A673 (cell line): ENCODE measurements around the gene ADARB2. TPM values are rescaled to one million over a fixed set of nuclear protein-coding genes. Genes with fewer than 3 reads are reported as not detected.
"Not testable (repeated sequence)": the region's sequence is repeated elsewhere in the genome, so short reads cannot be mapped to it uniquely, and the experiment has no call there.

ENCODE experiments used
- BruUV-seq: library from RNA; stranded (reverse); fragments of 400-500 nt; replicated peaks from 2 replicates; lab custom pipeline; 2021; lab: Mats Ljungman, UMichigan
- CTCF ChIA-PET: fragments of 300-600 bp; sonication (Branson Sonifier 250); formaldehyde crosslinking; loops from one replicate; lab custom pipeline; 2022; ENCODE audit warnings: antibody characterized with exemption; lab: Charles Lee
- POLR2A ChIA-PET: fragments of 300-600 bp; sonication (Branson Sonifier 250); formaldehyde crosslinking; loops from one replicate; lab custom pipeline; 2022; ENCODE audit warnings: antibody characterized with exemption; ENCODE audit not compliant: low non-redundant PET; lab: Charles Lee
- DNase-seq: peaks from one replicate; pipeline ENCODE4 v3.0.0-alpha.2; 2015; ENCODE audit warnings: low spot score
- H3K27ac ChIP-seq: fragments of 200-600 bp; sonication (generic); 2 replicates; pipeline ENCODE4 v1.5.1; 2016; ENCODE audit warnings: mixed run types, low read depth, mild to moderate bottlenecking, mixed read lengths, antibody characterized with exemption, low read length; ENCODE audit not compliant: poor library complexity, severe bottlenecking
- H3K27me3 ChIP-seq: fragments of 200-600 bp; sonication (generic); replicated peaks from 2 replicates; pipeline ENCODE4 v1.6.1; 2017; ENCODE audit warnings: mixed run types, low read depth, mild to moderate bottlenecking, mixed read lengths, antibody characterized with exemption, low read length; ENCODE audit not compliant: insufficient read depth, poor library complexity
- H3K36me3 ChIP-seq: fragments of 200-600 bp; sonication (generic); 2 replicates; pipeline ENCODE4 v1.6.1; 2016; ENCODE audit warnings: mixed run types, mild to moderate bottlenecking, mixed read lengths, antibody characterized with exemption, low read length; ENCODE audit not compliant: insufficient read depth, poor library complexity, severe bottlenecking
- H3K4me1 ChIP-seq: fragments of 200-600 bp; sonication (generic); 2 replicates; pipeline ENCODE4 v1.6.1; 2017; ENCODE audit warnings: mixed run types, mild to moderate bottlenecking, mixed read lengths, antibody characterized with exemption, low read length; ENCODE audit not compliant: insufficient read depth, poor library complexity, severe bottlenecking
- H3K4me3 ChIP-seq: fragments of 200-600 bp; sonication (generic); 2 replicates; pipeline ENCODE4 v1.5.1; 2016; ENCODE audit warnings: low read depth, mixed run types, mild to moderate bottlenecking, mixed read lengths, low read length; ENCODE audit not compliant: poor library complexity, severe bottlenecking
- H3K9me3 ChIP-seq: fragments of 200-600 bp; sonication (generic); 2 replicates; pipeline ENCODE4 v1.6.1; 2016; ENCODE audit warnings: mixed run types, low read depth, mild to moderate bottlenecking, mixed read lengths, antibody characterized with exemption, low read length; ENCODE audit not compliant: poor library complexity, severe bottlenecking
- CTCF ChIP-seq: fragments of 300-800, 200-600 bp; sonication (generic); conservative IDR thresholded peaks from 2 replicates; pipeline ENCODE4 v1.5.1; 2017; ENCODE audit warnings: low read depth, mild to moderate bottlenecking, antibody characterized with exemption, low read length, moderate library complexity, mixed read lengths
- EZH2 ChIP-seq: fragments of 200-600 bp; sonication (generic); IDR thresholded peaks from 2 replicates; pipeline ENCODE4 v1.6.1; 2017; ENCODE audit warnings: borderline replicate concordance, low read depth, mild to moderate bottlenecking, mixed read lengths, antibody characterized with exemption, low read length; ENCODE audit not compliant: poor library complexity, severe bottlenecking
- intact Hi-C: fragments of 100-400 bp; cut with micrococcal nuclease; formaldehyde crosslinking; loops from one replicate; pipeline ENCODE4 v1.10.0; 2022; ENCODE audit not compliant: unreplicated experiment
- total RNA-seq: library from RNA; stranded (reverse); gene quantifications from 2 replicates; pipeline ENCODE4 v1.2.3, GENCODE V29; 2021

ADARB2 gene
- total RNA-seq, 1 experiment from 2014 or later, result not detected

DNA sequence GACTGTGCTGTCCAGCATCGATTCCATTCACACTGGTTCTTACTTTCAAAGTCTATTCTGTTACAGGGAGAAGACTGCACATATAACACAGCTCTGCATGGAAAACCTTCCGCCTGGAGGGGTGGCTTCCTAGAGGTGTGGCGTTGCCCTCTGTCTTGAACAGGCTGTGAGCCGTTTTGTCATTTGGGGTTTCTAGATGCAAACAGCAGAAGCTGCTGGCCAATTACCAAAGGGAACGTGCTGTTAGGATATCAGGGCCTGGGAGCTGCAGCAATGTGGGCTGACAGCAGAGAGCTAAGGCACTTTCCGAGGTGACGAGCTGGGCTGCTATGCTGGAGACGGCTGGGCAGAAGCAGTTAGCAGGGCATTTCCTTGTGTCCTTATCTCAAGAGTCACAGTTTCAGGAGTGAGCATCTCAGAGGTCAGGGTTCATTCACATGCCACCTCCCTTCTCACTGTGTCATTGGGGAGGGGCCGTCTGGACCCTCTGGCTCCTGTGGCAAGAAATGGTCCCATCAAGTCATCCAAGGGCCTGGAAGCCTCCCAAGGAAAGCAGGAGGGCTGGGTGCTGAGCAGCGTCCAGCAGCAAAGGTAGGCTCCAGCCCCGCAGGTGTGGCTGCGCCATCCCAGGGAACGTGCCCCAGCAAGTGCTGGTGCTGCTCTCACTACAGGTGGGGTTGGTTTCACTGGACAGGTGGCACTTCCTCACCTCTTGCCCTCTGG lies 574.7 kb downstream of the ADARB2 start:
- H3K4me1 ChIP-seq, result no peaks in the 10 kb centered on the region
- H3K27me3 ChIP-seq, result peaks cover 36% of the 10 kb centered on the region
- no peak overlapping the region for H3K27ac ChIP-seq
- TF ChIP-seq CTCF (no peak), EZH2 (no peak)
- BruUV-seq, result no TSS peak
- intact Hi-C loops, result no loop called here
- no peaks in the 10 kb centered on the region for H3K9me3 ChIP-seq
- POLR2A ChIA-PET, result no interaction called here
- CTCF ChIA-PET, result no interaction called here
- no peak overlapping the region for H3K4me3 ChIP-seq
- DNase-seq, result no peak
- H3K36me3 ChIP-seq, result no peaks in the 10 kb centered on the region

DNA sequence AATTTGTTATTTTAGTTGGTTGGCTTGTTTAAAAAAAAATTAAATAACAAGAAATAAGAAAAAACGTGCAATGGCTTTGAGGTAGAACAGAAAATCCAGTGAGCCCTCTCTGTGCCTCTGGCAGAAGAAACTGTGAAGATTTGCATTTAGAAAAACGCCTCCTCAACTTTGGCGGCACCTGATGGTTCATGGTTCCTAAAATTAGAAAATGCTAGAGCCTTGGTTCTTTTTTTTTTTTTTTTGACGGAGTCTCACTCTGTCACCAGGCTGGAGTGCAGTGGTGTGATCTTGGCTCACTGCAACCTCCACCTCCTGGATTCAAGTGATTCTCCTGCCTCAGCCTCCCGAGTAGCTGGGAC lies 576.0 kb downstream of the ADARB2 start:
- H3K9me3 ChIP-seq, CTCF ChIA-PET, H3K4me3 ChIP-seq, H3K4me1 ChIP-seq, BruUV-seq, POLR2A ChIA-PET, H3K27ac ChIP-seq, H3K36me3 ChIP-seq, DNase-seq, intact Hi-C loops: not testable (repeated sequence)
- H3K27me3 ChIP-seq, result peaks cover 30% of the 10 kb centered on the region

DNA sequence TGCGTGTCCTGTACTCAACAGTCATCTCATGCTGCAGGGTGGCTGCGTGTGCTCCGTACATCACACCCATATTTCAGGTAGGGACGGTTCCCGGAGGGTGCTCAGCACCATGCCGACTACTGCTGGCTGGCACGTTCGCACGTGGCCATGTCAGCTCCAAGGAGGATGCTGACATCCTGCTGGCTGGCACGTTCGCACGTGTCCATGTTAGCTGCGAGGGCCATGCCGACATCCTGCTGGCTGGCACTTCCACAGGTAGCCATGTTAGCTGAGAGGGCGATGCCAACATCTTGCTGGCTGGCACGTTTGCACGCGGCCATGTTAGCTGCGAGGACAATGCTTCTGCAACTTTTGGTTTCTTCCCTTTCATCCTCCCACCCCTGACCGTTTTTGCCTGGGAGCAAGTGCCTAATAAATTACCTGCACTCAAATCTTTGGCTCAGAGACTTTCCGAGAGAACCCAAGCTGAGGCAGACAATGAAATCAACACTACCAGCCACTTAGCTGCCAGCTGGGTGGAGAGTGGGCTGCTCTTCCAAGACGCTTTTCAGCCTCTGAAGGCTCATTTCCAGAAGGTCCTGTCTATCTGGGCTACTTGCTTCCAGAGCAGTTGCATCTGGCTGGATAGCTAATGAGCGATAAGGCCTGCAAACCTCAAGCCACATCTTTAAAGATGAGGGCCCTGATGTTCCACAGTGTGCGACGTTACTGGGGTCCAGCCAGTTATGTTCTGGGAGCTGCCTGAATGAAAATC lies 576.6 kb downstream of the ADARB2 start:
- CTCF ChIA-PET, result no interaction called here
- no peak overlapping the region for H3K27ac ChIP-seq
- no peak for DNase-seq
- intact Hi-C loops, result no loop called here
- POLR2A ChIA-PET, result no interaction called here
- no peaks in the 10 kb centered on the region for H3K9me3 ChIP-seq
- no peak overlapping the region for H3K4me3 ChIP-seq
- H3K4me1 ChIP-seq, result no peaks in the 10 kb centered on the region
- peaks cover 25% of the 10 kb centered on the region for H3K27me3 ChIP-seq
- H3K36me3 ChIP-seq, result no peaks in the 10 kb centered on the region
- no peak for TF ChIP-seq CTCF
- no peak for TF ChIP-seq EZH2
- BruUV-seq, result no TSS peak
